Endothelial cell (in vitro differentiated cells): ENCODE results near the gene ATRX. TPM values are rescaled to one million over a fixed set of nuclear protein-coding genes. Genes with fewer than 3 reads are reported as not detected.

Experiments
- DNase-seq: peaks from one replicate; pipeline ENCODE4 v3.0.0; 2021; ENCODE audit warnings: low spot score
- H3K27ac Mint-ChIP-seq: one replicate; pipeline ENCODE4 v1.8.0; 2021; ENCODE audit warnings: mixed read lengths, inconsistent platforms; ENCODE audit not compliant: unreplicated experiment
- H3K27me3 Mint-ChIP-seq: one replicate; pipeline ENCODE4 v1.8.0; 2021; ENCODE audit warnings: mild to moderate bottlenecking, moderate library complexity, mixed read lengths, inconsistent platforms; ENCODE audit not compliant: unreplicated experiment
- H3K36me3 Mint-ChIP-seq: one replicate; pipeline ENCODE4 v1.8.0; 2021; ENCODE audit warnings: mild to moderate bottlenecking, low read depth, mixed read lengths, inconsistent platforms; ENCODE audit not compliant: unreplicated experiment
- H3K4me1 Mint-ChIP-seq: one replicate; pipeline ENCODE4 v1.8.0; 2021; ENCODE audit warnings: mild to moderate bottlenecking, mixed read lengths, inconsistent platforms; ENCODE audit not compliant: unreplicated experiment
- H3K4me3 Mint-ChIP-seq: one replicate; pipeline ENCODE4 v1.8.0; 2021; ENCODE audit warnings: mild to moderate bottlenecking, mixed read lengths, inconsistent platforms; ENCODE audit not compliant: unreplicated experiment
- H3K9me3 Mint-ChIP-seq: one replicate; pipeline ENCODE4 v1.8.0; 2021; ENCODE audit warnings: mixed read lengths, inconsistent platforms; ENCODE audit not compliant: unreplicated experiment
- CTCF ChIP-seq: fragments of 200-600 bp; sonication (generic); IDR thresholded peaks from one replicate; pipeline ENCODE4 v1.5.0; 2021; ENCODE audit warnings: antibody characterized with exemption; ENCODE audit not compliant: unreplicated experiment
- total RNA-seq: library from RNA; stranded (reverse); fragmentation: NEBNext Ultra II Directional; extraction: Animal tissue kit (Norgen Biotek cat#: 25700); gene quantifications from one replicate; pipeline ENCODE4 v1.2.1, GENCODE V29; 2021; ENCODE audit not compliant: unreplicated experiment

ATRX gene
- total RNA-seq, 1 donor from 2014 or later, result 112 TPM

GRCh38 chrX:77455437-77455836, 330.6 kb downstream of the ATRX start:
- no peaks in the 10 kb centered on the region for H3K9me3 Mint-ChIP-seq
- no peak for TF ChIP-seq CTCF
- peaks cover 8% of the 10 kb centered on the region for H3K4me1 Mint-ChIP-seq
- no peak for DNase-seq
- H3K27ac Mint-ChIP-seq, result no peak overlapping the region
- no peaks in the 10 kb centered on the region for H3K36me3 Mint-ChIP-seq
- H3K27me3 Mint-ChIP-seq, result peaks cover 2% of the 10 kb centered on the region
- H3K4me3 Mint-ChIP-seq, result no peak overlapping the region

Other genes with a start within 250 kb of the ATRX start
- gene MAGT1, start 109.2 kb upstream of the ATRX start, total RNA-seq, result 52.4 TPM
- gene COX7B, start 113.3 kb upstream of the ATRX start, total RNA-seq, result 155 TPM
- gene ATP7A, start 124.5 kb upstream of the ATRX start, total RNA-seq, result 6.7 TPM
- gene PGAM4, start 183.4 kb upstream of the ATRX start, total RNA-seq, result not detected